Endometrial microvascular endothelial cells (primary cell): Measurements from ENCODE around the gene SKOR2. TPM values are rescaled to one million over a fixed set of nuclear protein-coding genes. Genes with fewer than 3 reads are reported as not detected.

ENCODE experiments used
- in situ Hi-C: cut with HindIII; loops from 2 replicates; pipeline ENCODE4 v1.10.0; 2017; ENCODE audit warnings: low sequenced_read_pairs, low pct_unique_long_range_greater_than_20kb; ENCODE audit errors: inconsistent ontology term
- total RNA-seq: library from RNA; depleted of rRNA; stranded (reverse); fragments of >200 nt; gene quantifications from one replicate; pipeline ENCODE4 v1.2.3, GENCODE V29; 2015; ENCODE audit errors: inconsistent ontology term

SKOR2 gene
- total RNA-seq, 1 donor from 2014 or later: not detected

DNA sequence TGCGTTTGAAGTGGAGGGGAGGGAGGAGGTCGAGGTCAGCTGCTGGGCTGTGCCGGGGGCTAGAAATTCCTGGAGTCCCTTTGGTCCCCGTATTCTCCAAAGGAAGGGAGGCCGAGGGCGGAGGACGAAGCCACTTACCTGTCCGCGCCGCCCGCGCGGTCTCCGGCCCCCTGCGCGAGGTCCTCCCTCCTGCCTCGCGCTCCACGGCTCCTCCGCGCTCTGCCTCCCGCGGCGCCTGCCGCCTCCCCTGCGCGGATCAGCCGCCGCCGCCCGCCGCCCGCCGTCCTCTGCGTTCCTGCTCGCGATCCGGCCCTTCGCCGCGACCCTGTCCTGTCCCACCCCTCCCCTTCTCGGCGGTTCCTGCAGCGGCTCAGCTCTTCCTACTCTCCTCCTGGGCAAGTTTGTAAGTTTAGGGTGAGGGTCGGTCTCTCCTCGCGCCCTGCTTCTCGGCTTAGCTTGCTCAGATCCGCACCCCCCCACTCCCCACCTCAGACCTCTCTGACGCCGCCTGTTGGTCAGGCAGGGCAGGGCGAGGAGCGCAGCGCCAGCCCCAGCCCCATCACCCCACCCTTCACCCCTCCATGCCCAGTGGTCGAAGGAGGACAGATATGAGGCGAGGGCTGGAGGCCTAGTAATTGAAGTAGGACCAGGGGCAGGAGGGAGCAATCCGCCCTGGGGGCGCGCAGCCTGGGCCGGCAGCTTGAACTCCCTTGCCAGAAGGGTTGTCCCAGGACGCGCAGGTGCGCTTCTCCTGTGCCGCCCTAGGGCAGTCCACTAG lies 9.7 kb upstream of the SKOR2 start:
- in situ Hi-C loops: loop anchor here (25.0 kb wide), 1 partner anchor 451 kb away; no protein-coding TSS in a partner anchor

DNA sequence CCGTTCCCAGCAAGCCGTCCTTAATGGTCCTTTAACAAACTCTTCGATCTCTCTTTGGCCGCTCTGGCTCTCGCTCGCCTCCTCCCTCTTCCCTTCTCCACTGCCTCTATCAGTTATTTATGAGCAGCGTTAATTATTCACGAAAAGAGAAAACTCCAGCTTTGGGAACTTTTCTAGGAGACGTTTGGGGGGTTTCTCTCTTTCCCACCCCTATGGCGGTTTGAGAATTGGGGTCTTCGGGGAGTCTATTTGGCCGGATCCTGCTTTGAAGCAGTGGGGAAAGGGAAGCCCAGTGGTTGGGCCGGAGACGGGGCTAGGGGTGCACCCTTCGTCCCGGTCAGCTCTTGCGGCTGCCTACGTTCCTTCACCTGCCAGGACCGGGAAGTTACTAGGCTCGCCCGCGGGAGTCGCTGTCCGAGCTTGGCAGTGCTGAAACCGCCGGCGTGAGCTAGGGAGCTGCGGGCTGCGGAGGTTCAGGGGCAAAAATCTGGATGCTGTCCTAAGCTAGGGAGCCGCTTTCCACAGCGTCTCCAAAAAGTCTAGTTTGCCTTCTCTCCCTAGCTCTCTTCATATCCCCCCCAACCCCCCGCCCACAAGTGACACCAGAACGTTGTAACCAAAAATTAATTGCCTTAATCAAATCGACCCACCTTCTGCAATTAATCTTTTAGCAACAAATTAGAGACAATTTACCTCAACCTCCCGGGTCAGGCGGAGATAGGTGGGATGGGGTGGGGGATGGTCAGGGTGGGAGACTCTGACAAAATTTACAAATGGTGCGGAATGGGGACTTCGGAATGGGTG lies 8.9 kb upstream of the SKOR2 start:
- in situ Hi-C loops: loop anchor here (25.0 kb wide), 1 partner anchor 452 kb away; no protein-coding TSS in a partner anchor

GRCh38 chr18:47254341-47254939 lies 3.0 kb upstream of the SKOR2 start:
- in situ Hi-C loops: loop anchor here (25.0 kb wide), 1 partner anchor 458 kb away; no protein-coding TSS in a partner anchor

DNA sequence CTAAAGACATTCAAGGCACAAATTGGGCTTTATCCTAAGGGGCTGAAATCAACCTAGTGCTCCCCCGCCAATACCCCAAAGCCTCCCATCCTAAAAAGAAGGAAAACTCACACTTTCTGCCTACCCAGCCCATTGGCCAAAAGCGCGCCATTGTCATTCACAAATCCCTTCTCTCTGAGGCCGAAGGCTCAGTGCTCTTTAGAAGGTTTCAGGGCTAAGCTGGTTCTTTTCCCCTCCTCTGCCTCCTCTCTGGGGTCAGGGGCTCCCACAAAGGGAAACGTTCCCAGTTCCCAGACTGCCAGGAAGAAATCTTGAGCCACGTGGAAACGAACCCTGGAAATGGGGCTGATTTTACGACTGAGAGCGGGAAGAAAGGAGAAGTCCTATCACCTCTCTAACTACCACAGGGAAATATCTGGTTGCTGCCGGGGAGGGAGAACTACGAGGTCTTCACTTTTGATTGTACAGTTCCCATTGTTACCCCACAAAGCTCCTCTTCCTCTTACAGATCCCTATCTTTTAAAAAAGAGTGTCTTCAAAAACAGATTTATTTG lies 1.7 kb upstream of the SKOR2 start:
- in situ Hi-C loops: loop anchor here (25.0 kb wide), 1 partner anchor 459 kb away; no protein-coding TSS in a partner anchor

DNA sequence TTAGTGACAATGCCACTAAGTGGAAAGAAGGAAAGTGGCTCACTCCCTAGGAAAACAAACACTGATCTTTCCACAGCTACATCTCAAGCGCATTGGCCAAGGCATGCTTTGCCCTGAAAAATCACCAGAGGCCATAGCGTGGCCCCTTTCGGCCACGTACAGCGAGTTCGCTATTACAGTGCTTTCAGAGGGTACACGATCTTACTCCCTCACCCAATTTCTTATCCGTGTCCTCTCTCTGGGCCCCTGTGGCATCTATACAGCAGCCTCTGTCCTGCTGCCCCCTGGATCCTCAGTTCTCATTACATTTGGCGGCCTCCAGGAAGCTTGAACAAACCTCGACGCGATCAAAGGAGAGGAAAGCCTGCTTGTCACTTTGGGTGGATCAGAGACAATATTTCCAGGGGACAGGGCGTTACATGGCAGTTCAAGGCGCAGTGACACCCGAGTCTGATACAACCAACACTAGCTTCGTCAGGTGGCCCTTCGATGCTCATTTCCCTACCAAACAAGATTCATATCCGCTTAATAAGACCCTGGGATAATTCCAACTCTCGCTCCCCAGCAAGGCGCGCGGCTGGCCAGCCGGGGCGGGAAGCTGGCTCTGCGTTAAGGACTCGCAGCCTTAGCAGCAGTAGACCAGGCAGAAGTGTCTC lies 941 bp downstream of the SKOR2 start:
- in situ Hi-C loops: loop anchor here (25.0 kb wide), 1 partner anchor 462 kb away; no protein-coding TSS in a partner anchor

GRCh38 chr18:47249314-47249981 lies 2.0 kb downstream of the SKOR2 start:
- in situ Hi-C loops: no loop called here

GRCh38 chr18:47248604-47249313 lies 2.7 kb downstream of the SKOR2 start:
- in situ Hi-C loops: no loop called here

DNA sequence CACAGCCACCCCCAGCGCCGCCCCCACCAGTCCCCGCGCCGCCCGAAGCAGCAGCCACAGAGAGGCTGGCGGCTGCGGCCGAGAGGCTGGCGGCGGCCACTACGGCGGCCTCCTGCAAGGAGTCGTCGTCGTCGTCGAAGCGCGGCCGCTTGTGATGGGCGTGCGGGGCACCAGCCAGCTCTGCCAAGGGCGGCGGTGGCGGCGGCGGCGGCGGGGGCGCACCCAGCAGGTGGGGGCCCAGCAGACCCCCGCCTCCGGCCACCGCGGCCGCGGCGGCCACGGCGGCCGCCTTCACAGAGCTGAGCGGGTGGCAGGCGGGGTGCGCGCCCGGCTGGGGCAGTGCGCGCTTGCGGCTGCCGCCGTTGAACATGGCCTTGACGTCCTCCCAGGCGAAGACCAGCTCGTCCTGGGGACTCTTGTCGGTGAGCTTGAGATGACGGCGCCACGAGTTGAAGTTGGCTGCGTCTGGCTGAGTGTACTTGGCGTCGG lies 3.3 kb downstream of the SKOR2 start:
- in situ Hi-C loops: no loop called here

GRCh38 chr18:47247416-47248114 lies 3.9 kb downstream of the SKOR2 start:
- in situ Hi-C loops: no loop called here

GRCh38 chr18:47247036-47247415 lies 4.4 kb downstream of the SKOR2 start:
- in situ Hi-C loops: no loop called here

DNA sequence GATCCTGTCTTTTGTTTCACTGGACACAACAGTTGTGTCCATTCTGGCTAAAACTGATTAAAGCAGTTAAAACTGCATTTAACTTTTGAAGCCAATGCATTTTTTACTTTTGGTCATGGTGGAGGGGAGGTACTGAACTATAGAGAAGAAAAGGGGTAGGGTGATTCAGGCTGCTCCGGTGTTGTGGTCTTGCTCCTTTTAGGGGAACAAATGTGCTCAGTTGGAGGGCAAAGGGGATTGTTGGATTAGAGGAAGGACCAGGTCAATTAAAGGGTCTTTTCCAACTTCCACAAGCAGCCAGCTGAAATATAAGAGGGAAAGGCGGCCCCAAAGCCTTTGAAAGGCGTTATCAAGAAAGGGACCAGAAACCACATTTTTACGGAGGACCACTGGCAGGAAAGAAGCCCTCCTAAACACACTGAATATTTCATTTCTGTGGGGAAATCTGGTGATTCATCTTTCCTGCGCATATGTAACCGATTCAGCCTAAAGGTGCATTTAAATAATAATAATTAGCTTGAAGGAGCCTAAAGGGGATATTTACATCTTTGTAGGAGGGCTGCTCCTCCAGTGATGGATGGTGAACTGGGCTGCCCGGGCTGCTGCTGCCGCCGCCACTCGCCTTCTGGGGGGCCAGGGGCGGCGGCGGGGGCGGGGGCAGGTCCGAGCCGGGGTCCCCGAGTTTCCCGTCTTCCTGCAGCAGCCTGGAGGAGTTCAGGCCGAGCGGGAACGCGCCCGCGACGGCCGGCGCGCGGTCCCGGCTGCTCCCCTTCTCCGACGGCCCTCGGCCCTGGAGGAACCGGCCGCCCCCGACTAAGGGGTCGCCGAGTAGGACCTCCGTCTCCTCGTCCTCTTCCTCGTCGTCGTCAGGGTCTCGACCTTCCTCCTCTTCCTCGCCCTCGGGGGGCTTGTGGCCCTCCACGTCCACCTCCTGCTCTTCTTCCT lies 5.2 kb downstream of the SKOR2 start:
- in situ Hi-C loops: no loop called here

DNA sequence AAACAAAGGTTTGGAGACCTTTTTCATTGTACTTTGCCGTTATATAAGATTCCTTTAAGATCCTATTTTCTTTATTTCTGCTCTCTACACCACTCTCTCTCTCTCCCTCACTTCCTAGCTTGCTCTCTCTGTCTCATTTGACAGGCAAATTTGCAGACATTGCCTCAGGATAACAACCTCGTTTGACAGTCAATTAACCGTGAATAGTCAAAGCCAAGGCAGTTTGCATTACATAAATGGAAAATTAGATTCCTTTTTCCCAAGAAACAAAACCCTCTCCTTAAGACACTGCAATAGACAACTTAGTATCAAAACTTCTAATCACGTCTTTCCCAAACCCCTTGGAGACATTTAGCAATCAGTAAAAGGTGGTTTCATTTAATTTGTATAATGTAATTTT lies 7.4 kb downstream of the SKOR2 start:
- in situ Hi-C loops: no loop called here

DNA sequence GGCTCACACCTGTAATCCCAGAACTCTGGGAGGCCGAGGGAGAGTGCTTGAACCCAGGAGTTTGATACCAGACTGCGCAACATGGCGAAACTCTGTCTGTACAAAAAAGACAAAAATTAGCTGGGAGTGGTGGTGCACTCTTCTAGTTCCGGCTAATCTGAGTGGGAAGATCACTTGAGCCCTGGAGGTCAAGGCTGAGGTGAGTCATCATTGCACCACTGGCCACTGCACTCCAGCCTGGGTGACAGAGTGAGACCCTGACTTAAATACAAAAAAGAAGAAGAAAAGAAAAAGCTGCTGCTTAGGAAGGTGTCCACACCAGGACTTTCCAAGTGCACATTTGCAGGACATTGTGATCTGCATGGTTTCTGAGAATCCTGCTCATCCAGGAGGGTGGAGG lies 16.4 kb downstream of the SKOR2 start:
- in situ Hi-C loops: no loop called here

- in situ Hi-C loops: no loop called here
Observed at GRCh38 chr18:47226660-47227059, 24.8 kb downstream of the SKOR2 start.

- in situ Hi-C loops: no loop called here
Observed at GRCh38 chr18:47215554-47216138, 35.8 kb downstream of the SKOR2 start.

DNA sequence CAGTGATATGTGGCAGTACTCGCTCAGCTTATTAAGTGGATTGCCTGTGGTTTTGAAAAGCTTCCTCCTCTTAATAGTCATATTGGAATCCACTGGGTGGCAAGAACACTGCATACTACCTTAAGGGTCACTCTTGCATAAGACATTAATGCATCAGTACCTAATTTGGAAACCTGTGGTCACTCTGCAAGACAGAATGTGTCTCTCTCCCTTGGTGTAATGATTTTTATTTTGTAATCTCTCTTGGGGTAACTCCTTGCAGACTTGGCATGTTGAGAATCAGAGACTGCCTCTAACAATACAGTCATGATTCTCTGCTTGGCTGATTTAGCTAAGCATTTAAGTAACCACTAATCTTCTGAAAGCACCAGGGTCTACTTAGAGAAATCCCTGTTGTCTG lies 42.3 kb downstream of the SKOR2 start:
- in situ Hi-C loops: no loop called here
